ENCODE data around the gene ANGEL1. TPM values are rescaled to one million over a fixed set of nuclear protein-coding genes. Genes with fewer than 3 reads are reported as not detected.

ANGEL1 gene
- total RNA-seq, 2 donors from 2014 or later: 10.6 to 10.7 TPM

DNA sequence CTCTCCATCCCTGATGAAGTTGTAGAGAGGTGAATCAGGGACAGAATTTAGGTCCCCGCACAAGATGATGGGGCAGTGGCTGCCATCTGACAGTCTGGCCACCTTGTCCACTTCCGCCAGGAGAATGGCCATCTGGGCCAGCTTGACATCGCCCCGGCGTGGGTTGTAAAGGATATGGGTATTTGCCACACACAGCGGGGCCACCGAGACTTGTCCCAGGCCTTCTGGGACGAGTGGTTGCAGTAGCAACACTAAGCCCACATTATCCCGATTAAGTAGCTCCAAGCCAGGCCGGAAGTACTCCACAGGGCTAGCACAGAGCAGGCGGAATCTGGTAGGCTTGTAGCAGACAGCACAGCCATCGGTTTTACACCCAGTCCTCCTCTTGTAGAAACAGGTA, 6.2 kb downstream of the ANGEL1 start:
- H3K9me3 Mint-ChIP-seq: no peaks in the 10 kb centered on the region
- H3K4me1 Mint-ChIP-seq: peaks cover 10% of the 10 kb centered on the region
- no peaks in the 10 kb centered on the region for H3K27me3 Mint-ChIP-seq
- H3K4me3 Mint-ChIP-seq: no peak overlapping the region
- no peak for ATAC-seq (replicated peaks)
- no peak overlapping the region for H3K27ac Mint-ChIP-seq
- H3K36me3 Mint-ChIP-seq (ENCODE audit: low read depth): peaks cover 72% of the 10 kb centered on the region

- Mint-ChIP-seq H3K9me3 (no peaks in the 10 kb centered on the region), H3K27me3 (no peaks in the 10 kb centered on the region), H3K4me3 (no peak overlapping the region), H3K27ac (no peak overlapping the region), H3K4me1 (no peaks in the 10 kb centered on the region), H3K36me3 (ENCODE audit: low read depth) (peaks cover 95% of the 10 kb centered on the region)
- no peak for ATAC-seq (replicated peaks)
These were observed 18.7 kb downstream of the ANGEL1 start for GRCh38 chr14:76793956-76794355.

DNA sequence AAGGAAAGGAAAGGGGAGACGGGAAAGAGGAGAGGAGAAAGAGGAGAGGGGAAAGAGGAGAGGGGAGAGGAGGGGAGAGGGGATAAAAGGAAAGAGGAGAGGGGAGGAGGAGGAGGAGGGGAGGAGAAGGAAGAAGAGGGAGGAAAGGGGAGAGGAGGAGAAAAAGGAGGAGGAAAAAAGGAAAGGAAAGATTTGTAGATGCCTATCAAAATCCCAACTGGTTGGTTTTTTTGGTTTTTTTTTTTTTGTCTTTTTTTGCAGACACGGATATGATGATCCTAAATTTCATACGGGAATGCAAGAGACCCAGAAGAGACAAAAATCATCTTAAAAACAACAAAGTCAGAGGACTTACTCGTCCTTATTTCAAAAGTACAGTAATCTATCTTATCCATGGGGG, 19.4 kb downstream of the ANGEL1 start:
- Mint-ChIP-seq H3K4me3 (no peak overlapping the region), H3K27me3 (no peaks in the 10 kb centered on the region), H3K9me3 (no peaks in the 10 kb centered on the region), H3K4me1 (no peaks in the 10 kb centered on the region), H3K27ac (no peak overlapping the region), H3K36me3 (ENCODE audit: low read depth) (peaks cover 95% of the 10 kb centered on the region)
- no peak for ATAC-seq (replicated peaks)

DNA sequence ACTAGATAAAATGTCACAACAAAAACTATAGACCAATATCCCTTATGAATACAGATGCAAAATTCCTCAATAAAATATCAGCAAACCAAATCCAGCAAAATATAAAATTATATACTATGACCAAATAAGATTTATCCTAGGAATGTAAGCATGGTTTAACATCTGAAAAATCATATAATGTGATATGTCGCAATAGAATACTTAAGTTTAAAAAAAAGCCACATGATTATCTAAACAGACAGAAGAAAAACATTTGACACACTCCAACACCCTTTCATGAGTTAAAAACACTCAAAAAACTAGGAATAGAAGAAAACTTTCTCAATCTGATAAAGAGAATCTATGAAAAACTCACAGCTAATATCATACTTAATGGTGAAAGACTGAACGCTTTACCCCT, 20.3 kb downstream of the ANGEL1 start:
- Mint-ChIP-seq H3K4me3 (no peak overlapping the region), H3K36me3 (ENCODE audit: low read depth) (peaks cover 95% of the 10 kb centered on the region), H3K4me1 (no peaks in the 10 kb centered on the region), H3K27ac (no peak overlapping the region), H3K9me3 (no peaks in the 10 kb centered on the region), H3K27me3 (no peaks in the 10 kb centered on the region)
- ATAC-seq (replicated peaks): no peak

- Mint-ChIP-seq H3K9me3 (no peaks in the 10 kb centered on the region), H3K36me3 (ENCODE audit: low read depth) (peaks cover 61% of the 10 kb centered on the region), H3K27ac (peak overlapping the region; percentile 58), H3K4me1 (peaks cover 22% of the 10 kb centered on the region), H3K4me3 (no peak overlapping the region), H3K27me3 (no peaks in the 10 kb centered on the region)
- ATAC-seq (replicated peaks): no peak
These were observed 26.1 kb downstream of the ANGEL1 start for GRCh38 chr14:76786601-76787000.

DNA sequence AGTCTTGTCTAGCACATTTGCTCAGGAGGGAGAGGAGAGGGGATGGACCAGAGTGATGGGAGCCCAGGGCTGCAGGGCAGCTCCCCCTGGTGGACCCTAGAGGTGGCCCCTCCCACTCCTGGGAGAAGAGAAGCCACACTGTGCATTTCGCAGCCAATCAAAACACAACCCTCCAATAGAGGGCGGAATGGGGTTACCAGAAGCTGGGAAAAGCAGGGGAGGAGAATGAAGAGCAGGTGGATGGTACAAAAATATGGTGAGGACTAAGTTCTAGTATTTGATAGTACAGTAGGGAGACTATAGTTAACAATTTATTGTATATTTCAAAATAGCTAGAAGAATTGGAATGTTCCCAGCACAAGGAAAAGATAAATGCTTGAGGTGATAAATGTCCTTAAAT, 27.8 kb downstream of the ANGEL1 start:
- ATAC-seq (replicated peaks): peak; percentile 74
- peaks cover 22% of the 10 kb centered on the region for H3K4me1 Mint-ChIP-seq
- no peaks in the 10 kb centered on the region for H3K27me3 Mint-ChIP-seq
- H3K36me3 Mint-ChIP-seq (ENCODE audit: low read depth): peaks cover 49% of the 10 kb centered on the region
- no peak overlapping the region for H3K4me3 Mint-ChIP-seq
- H3K9me3 Mint-ChIP-seq: no peaks in the 10 kb centered on the region
- no peak overlapping the region for H3K27ac Mint-ChIP-seq

- H3K27ac Mint-ChIP-seq: peak overlapping the region; percentile 58
- H3K27me3 Mint-ChIP-seq: no peaks in the 10 kb centered on the region
- peak overlapping the region; percentile 63 for H3K4me3 Mint-ChIP-seq
- H3K9me3 Mint-ChIP-seq: no peaks in the 10 kb centered on the region
- no peak for ATAC-seq (replicated peaks)
- H3K36me3 Mint-ChIP-seq (ENCODE audit: low read depth): peaks cover 45% of the 10 kb centered on the region
- peaks cover 22% of the 10 kb centered on the region for H3K4me1 Mint-ChIP-seq
These were observed 28.3 kb downstream of the ANGEL1 start for GRCh38 chr14:76784266-76784874.

DNA sequence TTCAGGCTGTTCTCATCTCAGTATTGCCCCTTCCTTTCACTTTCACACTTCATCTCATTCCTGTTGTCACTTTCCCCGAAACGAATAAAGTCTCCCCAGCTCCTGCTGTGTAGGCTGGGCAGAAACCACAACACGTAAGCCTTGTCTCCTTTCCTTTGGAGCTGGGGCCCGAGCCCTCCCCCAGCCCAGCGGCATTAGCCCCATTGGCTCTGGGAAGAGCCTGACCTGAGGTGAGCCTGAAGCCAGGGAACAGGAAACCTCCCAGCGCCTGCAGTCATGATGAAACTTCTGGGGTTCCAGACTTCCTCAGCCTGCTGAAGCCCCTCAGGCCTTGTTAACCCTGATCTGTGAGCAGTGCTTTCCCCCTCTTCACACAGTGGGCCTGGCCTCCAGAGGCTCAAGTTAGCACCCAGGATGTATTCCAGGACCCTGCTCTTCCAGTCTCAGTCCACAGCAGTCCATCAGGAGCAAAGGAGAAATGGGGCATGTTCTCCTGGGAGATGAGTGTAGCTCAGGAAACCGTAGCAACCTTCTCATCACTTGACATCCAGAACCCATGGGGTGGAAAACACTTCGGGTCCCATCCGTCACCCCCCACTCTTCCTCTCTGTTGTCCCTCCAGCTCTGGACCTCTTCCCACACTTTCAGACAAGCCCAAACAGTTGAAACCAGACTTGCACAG, 29.7 kb downstream of the ANGEL1 start:
- peak overlapping the region; percentile 63 for H3K4me3 Mint-ChIP-seq
- H3K4me1 Mint-ChIP-seq: peaks cover 22% of the 10 kb centered on the region
- H3K27me3 Mint-ChIP-seq: no peaks in the 10 kb centered on the region
- peak; percentile 74 for ATAC-seq (replicated peaks)
- peaks cover 32% of the 10 kb centered on the region for H3K36me3 Mint-ChIP-seq (ENCODE audit: low read depth)
- no peaks in the 10 kb centered on the region for H3K9me3 Mint-ChIP-seq
- H3K27ac Mint-ChIP-seq: peak overlapping the region; percentile 58

- peak overlapping the region; percentile 63 for H3K4me3 Mint-ChIP-seq
- peaks cover 22% of the 10 kb centered on the region for H3K4me1 Mint-ChIP-seq
- peak overlapping the region; percentile 58 for H3K27ac Mint-ChIP-seq
- H3K9me3 Mint-ChIP-seq: no peaks in the 10 kb centered on the region
- peak; percentile 2 for ATAC-seq (replicated peaks)
- H3K27me3 Mint-ChIP-seq: no peaks in the 10 kb centered on the region
- H3K36me3 Mint-ChIP-seq (ENCODE audit: low read depth): peaks cover 25% of the 10 kb centered on the region
These were observed 30.4 kb downstream of the ANGEL1 start for GRCh38 chr14:76782115-76782884.

- Mint-ChIP-seq H3K4me3 (no peak overlapping the region), H3K27ac (peak overlapping the region; percentile 58)
- peak; percentile 52 for ATAC-seq (replicated peaks)
These were observed 31.0 kb downstream of the ANGEL1 start for GRCh38 chr14:76781648-76782051.

GRCh38 chr14:76780875-76781647, 31.6 kb downstream of the ANGEL1 start:
- Mint-ChIP-seq H3K9me3 (no peaks in the 10 kb centered on the region), H3K4me1 (peaks cover 22% of the 10 kb centered on the region), H3K27ac (peak overlapping the region; percentile 28), H3K36me3 (ENCODE audit: low read depth) (peaks cover 13% of the 10 kb centered on the region), H3K4me3 (peak overlapping the region; percentile 0), H3K27me3 (no peaks in the 10 kb centered on the region)
- no peak for ATAC-seq (replicated peaks)

More at GRCh38 chr14:76781648-76782051, 31.0 kb downstream of the ANGEL1 start:
- no peaks in the 10 kb centered on the region for H3K9me3 Mint-ChIP-seq
- peaks cover 19% of the 10 kb centered on the region for H3K36me3 Mint-ChIP-seq (ENCODE audit: low read depth)
- no peaks in the 10 kb centered on the region for H3K27me3 Mint-ChIP-seq
- H3K4me1 Mint-ChIP-seq: peaks cover 22% of the 10 kb centered on the region

DNA sequence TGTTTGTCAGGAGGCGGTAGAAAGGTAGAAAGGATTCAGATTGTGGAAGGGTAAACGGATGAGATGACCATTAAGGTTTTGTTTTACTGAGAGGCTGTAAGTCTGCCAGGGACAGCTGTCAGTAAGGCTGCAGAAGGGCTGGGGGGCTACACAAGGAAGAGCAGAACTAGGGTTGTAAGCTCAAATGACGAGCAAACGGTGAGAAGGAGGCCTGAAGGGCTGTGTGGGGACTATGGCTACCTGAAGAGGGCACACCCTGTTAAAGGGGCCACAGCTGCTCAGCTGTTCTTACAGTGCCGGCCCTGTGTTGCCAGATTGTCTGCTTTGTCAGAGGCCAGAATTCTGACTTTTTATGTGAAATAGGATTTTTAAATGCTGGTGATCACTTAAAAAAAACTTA, 32.3 kb downstream of the ANGEL1 start:
- peaks cover 22% of the 10 kb centered on the region for H3K4me1 Mint-ChIP-seq
- H3K27ac Mint-ChIP-seq: peak overlapping the region; percentile 28
- H3K4me3 Mint-ChIP-seq: peak overlapping the region; percentile 0
- H3K36me3 Mint-ChIP-seq (ENCODE audit: low read depth): peaks cover 13% of the 10 kb centered on the region
- no peaks in the 10 kb centered on the region for H3K27me3 Mint-ChIP-seq
- H3K9me3 Mint-ChIP-seq: no peaks in the 10 kb centered on the region
- ATAC-seq (replicated peaks): no peak

DNA sequence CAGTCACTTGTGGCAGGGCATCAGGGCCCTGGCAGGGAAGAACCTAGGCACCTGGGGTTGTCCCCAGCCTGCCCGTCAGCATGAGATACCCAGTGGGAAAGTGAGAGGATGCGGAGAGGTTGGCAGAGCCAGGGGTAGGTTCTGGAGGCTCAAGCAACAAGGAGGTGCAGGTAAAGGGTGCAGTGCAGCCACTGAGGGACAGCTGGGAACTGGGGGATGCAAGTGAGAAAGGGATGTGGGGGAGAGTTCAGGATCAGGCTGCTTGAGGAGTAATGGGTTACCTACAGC, 32.7 kb downstream of the ANGEL1 start:
- Mint-ChIP-seq H3K27me3 (no peaks in the 10 kb centered on the region), H3K4me3 (no peak overlapping the region), H3K36me3 (ENCODE audit: low read depth) (peaks cover 13% of the 10 kb centered on the region), H3K4me1 (peaks cover 22% of the 10 kb centered on the region), H3K27ac (no peak overlapping the region), H3K9me3 (no peaks in the 10 kb centered on the region)
- no peak for ATAC-seq (replicated peaks)

GRCh38 chr14:76779221-76780057, 33.2 kb downstream of the ANGEL1 start:
- Mint-ChIP-seq H3K4me3 (no peak overlapping the region), H3K36me3 (ENCODE audit: low read depth) (peaks cover 13% of the 10 kb centered on the region), H3K9me3 (no peaks in the 10 kb centered on the region), H3K27me3 (no peaks in the 10 kb centered on the region), H3K27ac (peak overlapping the region; percentile 4), H3K4me1 (peaks cover 19% of the 10 kb centered on the region)
- no peak for ATAC-seq (replicated peaks)

All from activated T-helper 17 cell treated with anti-CD3 and anti-CD28 coated beads, Interleukin-2, amount 50 U/mL, for 72 hours (primary cell).